CD4-positive, alpha-beta T cell treated with Interleukin-4 for 4 hours (primary cell): ENCODE results near the gene PRELP.
"Not testable (repeated sequence)": the region's sequence is repeated elsewhere in the genome, so short reads cannot be mapped to it uniquely, and the experiment has no call there.

ENCODE experiments used
- DNase-seq: peaks from one replicate; pipeline ENCODE4 v3.0.0-alpha.2; 2020

Gene PRELP

DNA sequence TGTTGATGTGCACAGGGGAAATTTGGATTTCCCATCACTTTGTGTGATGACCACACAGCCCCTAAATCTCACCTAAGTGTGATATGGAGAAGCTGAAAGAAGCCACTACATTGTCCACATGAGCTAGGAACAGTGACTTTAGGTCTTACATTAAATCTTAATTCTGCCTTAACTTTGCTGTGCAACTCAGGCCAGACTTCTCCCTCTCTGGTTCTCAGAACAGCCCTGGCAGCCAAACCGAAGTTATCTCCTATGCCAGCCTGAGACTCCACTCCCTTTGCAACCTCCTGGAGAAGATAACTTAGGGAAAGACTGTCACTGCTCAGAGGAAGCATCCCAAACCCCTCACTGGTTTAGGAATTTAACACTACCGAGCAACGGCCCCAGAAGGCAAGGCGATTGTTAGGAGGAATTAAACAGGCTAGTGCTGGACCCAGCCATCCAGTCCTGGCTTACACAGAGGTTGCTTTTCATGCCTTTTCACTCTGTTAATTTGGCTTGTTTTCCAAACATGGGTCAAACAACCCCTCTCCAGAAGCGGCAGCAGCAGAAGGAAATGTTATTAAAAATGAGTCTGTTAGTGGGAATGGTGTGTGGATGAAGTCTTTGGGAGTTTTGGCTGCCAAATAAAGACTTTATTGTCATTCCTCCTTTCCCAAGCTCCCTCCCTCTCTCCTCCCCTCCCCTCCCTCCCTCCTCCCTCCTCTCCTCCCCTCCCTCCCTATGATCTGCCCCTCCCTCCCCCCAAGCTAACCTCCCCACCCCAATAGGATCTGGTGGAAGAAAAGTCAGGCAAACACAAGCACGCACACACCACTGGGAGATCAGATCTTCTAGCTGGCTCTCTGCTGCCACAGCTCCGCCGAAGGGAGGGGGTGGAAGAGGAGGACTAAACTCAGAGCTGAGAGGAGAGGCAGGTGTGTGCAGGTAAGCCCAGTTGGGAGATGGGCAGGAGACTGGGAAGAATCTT is at the start of gene PRELP:
Gene PRELP, plus strand, starts transcription at position 795 of the 970 bp plus-strand sequence. CDS start 7,379 bp downstream, outside the sequence.
- DNase-seq, result no peak

DNA sequence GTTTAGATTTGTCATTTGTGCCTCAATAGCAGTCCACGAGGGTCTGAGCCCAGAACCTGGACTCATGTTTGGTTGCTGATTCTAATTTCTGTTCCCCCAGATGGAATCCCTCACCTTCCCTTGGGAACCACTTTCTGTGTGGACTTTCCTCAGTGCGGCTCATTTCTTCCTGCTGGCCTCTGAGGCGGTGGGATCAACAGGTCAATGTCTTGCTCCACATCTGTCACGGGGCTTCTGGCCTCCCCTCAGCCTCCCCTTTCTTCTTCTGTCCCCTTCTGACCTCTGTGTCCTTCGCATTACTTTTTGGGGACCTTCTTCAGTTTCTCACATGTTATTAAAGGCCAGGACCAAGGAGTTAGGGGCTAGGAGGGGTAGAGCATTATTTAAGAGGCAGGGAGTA is 49.2 kb upstream of the PRELP start:
- DNase-seq, result no peak

DNA sequence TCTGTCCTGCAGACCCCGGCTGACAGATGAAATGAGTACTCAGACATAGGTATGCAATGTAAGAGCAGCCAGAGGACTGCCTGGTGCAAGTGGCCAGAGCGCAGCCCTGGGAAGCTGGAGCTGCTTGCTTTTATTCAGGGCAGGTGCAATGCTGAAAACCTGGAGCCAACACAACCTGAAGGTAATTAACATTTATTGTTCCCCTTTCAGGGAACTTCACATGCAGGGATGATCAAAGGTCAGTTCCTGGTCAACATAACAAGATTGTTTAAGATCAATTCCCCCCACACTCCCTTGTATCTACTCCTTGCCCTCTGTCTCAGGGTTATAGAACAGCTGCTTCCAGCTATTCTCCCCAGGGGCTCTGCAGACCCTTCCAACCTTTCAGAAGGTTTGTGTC is 48.7 kb upstream of the PRELP start:
- no peak for DNase-seq

DNA sequence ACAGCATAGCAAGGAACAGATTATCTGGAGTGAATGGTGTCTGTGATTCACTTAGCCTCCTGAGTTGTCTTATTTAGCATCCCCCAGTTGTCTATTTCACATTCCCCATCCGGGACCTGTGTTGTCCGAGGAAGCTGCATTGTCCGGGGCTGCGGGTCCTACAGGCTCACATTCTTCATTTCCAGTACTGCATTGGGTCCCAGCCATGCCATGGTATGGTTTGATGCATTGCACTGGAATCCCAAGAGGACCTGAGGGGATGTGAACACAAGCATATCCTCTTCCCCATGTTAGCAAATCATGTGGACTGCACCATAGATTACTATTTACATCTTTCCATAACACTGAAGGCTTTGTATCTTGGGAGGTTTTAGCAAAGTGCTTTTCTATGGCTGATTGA is 48.2 kb upstream of the PRELP start:
- no peak for DNase-seq

DNA sequence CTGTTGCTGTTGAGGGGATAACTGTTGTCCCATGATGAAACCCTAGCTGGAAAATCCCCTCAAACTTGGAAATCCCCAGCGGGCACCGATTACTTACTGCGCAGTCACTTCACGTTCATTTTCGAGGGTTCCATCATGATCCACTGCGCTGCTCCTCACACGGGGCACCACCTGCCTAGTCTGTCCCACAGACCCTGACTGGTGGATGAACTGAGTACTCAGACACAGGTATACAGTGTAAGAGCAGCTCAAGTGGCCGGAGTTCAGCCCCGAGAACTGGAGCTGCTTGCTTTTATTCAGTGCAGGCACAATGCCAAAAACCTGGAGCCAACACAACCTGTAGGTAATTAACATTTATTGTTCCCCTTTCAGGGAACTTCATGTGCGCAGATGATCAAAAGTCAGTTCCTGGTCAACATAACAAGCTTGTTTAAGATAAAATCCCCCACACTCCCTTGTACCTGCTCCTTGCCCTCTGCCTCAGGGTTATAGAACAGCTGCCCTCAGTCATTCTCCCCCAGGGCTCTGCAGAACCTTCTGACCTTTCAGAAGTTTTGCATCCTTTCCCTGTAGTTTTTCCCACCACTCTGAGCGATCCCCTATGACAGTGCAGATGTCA is 46.5 kb upstream of the PRELP start:
- no peak for DNase-seq

DNA sequence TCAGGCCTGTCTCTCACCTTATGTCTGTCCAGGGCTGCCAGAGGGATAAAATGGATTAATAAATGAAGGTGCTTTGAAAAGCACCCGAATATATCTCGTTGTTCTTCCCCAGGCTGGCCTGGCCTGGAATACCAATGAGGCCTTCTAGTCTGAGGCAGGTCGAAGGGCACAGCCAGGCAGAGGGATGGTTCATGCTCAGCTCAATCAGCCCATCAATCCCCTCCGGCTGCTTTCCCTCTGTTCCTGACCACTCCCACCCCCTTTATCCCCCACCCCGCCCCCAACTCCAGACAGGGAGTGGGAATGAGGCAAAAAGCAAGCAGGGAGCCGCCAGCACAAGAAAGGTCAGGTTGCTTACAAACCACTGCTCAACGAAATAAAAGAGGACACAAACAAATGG is 40.0 kb upstream of the PRELP start:
- no peak for DNase-seq

DNA sequence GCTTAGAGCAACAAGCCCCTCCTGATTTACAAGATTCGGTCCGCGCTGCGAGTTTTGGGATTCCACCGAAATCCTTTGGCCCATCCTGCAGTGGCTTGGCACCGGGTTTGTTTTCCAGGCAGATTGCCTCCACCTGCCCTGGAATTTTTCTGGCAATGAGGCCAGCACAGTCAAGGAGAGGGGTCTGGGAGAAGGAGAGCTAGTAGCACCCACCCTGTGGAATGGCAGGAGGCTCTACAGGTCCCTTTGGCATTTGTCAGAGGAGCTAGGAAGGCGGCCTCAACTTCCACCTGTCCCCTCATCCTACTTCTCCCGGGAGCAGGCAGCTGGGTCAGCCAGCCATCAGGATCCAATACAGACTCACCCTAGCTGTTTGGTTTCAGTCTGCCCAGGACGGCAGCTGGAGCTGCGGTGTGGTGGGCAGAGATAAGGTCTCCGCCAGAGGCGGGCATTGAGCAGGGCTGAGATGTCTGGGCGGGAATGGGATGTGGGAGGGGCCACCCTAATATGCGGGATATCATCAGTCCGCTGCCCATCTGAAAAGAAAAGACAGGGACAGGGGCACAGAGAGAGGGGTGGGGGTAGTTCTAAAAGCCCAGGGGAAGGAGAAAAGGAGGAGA is 37.8 kb upstream of the PRELP start:
- no peak for DNase-seq

DNA sequence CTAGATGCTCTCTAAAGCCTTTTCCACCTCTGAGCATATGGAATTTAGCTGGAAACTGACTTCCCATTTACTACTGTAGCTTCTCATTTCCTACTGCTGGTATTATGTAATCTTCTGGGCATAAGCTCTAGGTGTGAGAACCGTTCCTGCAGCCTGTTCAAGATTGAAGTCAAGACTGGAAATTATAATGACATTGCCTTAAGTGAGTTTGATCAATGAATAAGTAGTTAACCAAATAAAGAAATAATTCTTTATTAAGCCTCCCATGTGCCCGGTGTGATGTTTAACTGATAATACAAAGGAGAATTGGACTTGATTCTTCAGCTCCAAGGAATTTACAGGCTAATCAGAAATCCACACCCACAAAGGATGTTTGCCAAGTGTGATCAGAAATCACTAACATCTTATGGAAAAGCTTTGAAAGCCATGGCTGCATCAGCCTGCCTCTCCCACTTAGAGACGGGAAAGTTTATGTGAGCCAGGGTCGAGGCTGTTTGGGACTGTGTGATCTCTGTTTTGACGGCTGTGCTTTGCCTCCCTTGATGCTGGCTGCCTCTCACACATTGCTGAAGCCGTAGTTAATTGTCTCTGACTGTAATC is 36.4 kb upstream of the PRELP start:
- DNase-seq, result no peak

DNA sequence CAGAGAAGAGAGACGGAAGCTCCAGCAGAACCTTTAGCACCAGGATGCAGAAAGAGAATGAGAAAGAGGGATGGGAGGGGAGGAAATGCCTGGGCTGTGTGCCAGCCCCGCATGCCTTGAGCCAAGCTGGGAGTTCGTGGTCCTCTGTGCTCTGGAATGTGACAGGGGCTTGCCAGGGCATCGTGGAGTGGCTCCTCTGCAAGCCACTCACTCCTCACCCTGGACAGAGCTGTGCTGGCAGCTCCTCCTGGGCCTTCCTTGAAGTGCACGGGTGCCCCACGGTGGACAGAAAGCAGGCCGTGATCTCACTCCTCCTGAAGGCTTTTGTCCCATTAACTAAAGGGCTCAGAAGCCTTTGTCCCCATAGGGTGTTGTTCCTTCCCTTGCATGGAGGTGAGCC is 34.8 kb upstream of the PRELP start:
- DNase-seq, result no peak

DNA sequence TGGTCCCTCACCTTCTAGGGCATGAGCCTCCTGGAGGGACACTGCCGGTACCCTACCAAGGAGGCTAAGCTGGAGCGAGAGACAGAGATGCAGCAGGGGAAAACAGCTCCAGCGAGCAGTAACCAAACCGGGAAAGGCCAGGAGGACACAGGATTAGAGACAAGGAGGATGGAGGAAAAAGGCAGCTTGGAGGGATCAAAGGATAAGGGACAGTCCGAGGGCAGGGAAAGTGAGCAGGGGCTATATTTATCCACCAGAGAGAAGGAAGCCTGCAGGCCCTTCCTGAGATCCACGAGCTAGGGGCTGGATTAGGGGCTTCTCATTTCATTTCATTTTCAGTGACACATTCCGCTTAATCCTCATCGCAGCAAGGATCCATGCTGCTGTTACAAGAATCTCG is 33.8 kb upstream of the PRELP start:
- no peak for DNase-seq

DNA sequence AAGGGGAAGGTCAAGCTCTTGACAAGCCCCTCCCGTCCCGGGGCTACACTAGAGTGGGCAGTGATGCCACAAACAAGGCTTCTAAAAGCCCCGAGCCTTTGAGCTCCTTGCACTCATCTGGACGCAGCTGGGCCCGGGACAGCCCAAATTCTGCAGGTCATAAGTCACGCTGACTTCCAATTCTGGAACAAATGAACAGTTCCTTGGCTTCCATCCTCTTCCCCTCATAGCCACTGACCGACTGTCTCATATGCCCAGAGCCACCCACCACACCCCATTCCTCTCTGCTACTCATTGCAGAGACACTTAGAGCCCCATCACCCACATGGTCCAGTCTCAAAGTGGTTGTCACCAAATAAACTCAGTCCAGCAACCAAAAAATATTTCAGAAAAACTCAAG is 32.8 kb upstream of the PRELP start:
- no peak for DNase-seq

DNA sequence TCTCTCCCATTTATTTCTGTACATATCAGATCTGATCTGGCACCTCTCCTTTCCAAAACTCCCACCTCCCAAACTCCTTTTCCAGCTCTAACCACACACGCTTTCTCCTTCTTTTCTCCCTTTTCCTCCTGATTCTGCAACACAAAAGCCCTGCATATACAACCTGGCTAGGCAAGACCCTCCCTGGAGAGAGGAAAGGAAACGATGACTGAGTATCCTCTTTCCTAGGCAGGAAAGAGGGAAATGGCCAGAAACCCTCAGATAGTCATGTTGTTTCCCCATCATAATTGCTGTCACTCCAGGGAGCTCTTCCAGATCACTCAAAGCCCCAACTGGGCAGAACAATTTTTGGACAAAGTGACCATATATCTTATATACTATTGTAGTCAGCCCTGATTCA is 32.3 kb upstream of the PRELP start:
- no peak for DNase-seq

DNA sequence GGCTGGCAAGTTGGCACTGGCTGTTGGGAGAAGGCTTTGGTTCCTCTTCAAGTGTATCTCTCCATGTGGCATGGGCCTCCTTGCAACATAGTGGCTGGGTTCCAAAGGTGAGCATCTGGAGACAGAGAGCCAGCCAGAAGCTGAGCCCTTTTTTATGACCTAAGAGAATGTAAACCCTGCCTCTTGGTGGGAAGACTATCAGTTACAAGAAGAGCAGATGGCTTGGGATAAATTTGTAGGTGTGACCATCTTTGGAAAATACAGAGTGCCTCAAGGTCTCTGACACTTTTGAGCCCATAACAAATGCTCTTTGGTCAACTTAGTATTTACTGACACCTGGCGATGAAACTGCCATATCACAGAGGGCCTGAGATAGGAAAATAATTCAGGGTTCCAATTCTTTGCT is 31.4 kb upstream of the PRELP start:
- no peak for DNase-seq

DNA sequence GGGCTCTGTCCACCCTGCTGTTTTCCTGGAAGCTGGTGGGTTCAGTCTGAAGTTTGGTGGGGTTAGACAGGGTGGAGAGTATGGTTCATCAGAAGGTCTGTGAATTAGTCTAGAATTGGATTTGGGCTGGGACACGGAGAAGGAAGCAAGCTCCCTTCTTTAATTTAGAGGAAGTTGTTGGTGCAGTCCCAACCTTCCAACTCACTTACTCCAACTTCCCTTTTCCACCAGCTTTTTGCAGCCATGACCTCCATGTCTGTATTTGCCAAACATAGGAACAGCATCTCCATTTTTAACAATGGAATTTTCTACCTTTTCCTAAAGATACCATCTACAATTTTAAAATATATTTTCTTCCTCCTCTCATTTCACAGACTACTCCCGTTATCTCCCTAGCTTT is 28.5 kb upstream of the PRELP start:
- no peak for DNase-seq

DNA sequence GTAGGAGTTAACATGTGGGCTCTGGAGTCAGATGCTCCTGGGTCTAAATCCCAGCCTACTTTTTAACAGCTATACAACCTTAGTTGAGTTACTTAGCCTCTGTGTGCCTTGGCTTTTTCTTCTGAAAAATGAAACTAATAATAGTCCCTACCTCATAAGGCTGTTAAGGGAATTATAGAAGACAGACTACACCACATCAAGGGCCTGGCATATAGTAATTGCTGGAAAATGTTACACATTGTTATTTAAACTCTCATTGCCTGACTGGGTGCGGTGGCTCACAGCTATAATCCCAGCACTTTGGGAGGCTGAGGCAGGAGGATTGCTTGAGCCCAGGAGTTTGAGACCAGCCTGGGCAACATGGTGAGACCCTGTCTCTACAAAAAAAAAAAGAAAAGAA is 28.0 kb upstream of the PRELP start:
- DNase-seq, result not testable (repeated sequence)

DNA sequence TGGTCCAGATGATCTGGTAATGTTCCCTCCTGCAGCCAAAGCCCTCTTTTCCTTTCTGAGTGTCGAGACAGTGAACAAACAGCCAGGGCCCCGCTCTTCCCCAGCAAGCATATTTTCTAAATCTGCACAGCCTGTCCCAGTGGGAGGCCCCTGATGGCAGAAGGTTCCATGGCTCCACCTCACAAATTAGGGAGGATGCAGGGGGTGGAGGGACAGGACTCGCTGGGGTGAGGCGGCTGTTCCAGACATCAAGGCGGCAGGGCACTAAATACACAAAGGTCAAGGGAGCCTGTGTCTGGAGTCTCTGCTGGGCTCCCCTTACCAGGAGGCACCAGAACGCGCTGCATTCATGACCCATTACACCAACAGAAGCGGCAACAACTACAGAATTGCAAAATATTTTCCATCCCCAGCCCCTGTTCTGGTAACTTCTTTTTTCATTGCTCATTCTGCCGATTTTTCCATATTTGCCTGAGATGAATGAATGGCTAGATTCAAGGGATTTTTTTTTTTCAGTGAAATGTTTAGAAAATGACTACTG is 27.0 kb upstream of the PRELP start:
- no peak for DNase-seq

DNA sequence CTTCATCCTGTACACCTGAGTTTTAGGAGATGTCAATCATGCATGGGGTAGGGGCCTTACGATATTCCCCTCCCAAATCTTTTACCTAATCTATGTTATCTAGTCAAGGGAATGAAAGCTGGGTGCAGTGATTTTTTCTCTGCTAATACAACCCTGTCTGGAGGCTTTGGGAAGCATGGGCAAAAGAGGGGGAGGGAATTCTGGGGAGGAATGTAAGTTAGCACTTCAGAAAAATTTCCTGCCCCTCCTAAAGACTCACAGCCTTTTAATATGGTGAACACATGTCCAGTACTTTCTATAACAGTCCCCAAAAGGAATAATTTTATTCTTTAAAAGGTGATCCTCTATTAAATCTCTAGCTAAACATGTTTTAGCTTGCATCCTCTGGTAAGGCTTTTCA is 25.6 kb upstream of the PRELP start:
- DNase-seq, result no peak

DNA sequence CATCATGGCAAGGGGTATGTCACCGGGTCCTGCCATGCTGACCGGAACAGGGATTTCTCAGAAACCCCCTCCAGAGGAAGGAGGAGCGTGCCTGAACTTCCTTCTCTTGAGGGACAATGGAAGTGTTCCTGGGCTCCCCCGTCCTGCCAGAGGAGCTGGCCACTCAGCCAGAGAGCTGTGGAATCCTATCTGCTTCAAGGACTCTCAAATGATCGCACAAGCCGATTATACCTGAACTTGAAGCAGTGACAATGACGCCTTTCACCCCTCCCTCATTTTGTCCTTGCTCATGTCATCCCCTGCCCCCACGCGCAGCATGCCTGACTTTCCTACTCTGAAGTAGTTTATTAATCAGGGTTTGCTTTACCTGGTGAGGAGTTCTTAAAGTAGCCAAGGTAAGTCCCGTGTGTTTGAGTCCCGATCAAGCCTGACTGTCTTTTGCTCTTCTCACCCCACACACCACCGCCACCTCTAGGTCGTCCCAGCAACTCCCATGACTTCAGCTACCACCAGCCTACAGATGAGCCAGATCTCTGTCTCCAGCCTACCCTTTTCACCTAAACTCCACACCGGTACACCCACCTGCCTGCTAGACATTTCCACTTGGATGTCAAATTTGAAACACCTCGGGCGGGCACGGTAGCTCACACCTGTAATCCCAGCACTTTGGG is 25.0 kb upstream of the PRELP start:
- no peak for DNase-seq

DNA sequence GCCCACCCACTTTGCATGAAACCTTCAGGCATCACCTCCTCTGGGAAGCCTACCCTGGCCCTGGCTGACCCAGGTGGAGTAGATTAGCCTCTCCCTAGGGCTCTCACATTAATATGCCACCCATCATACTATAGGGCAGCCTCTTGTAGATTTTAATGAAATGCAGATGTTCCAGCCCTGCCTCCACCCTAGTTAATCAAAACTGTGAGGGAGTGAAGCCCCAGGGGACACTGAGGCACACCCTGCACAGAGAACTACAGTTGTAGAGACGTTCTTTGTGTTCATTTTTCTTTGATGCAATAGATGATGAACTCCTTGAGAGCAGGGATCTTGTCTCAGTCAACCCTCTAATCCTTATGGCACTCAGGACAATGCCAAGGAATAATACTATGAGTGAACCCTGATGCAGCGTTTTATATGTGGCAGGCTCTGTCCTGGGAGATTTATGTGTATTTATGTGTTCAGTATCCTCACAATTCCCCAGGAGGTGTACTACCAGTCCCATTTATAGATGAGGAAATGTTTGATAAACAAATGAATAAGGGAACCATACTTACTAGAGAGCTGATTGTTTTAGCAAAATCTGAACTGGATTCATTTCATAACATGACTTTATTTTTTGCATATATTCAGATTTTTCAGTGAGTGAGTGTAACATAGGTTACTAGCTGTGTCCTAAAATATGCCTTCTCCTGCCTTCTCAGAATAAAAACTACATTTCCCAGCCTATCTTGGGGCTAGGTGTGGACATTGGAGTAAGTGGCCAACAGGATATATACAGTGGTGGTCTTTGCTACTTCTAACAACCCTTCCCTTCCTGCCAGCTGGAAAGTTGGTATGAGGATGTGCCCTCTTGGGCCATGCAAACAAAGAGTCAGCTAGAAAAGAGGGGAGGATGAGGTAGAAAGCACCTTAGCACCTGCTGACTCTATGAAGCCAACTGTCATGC is 23.5 kb upstream of the PRELP start:
- DNase-seq, result no peak

DNA sequence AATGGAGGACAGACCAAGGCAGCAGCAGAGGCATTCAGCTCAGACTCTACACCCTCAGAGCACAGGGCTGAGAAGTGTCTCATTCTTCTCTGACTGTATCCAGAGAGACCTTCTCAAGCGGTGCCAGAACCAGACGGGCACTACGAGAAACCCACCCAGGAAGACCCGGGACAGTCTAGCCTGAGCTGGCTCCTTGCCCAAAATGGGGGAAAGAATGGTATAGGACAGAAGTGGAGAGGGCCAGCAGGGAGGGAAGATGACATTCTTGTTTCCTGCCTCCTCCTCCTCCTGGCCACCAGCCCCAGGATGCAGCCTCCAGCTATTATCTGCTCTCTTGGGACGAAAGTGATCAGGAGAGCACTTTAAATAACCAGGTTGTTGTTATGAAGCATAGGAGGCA is 22.6 kb upstream of the PRELP start:
- DNase-seq, result no peak

DNA sequence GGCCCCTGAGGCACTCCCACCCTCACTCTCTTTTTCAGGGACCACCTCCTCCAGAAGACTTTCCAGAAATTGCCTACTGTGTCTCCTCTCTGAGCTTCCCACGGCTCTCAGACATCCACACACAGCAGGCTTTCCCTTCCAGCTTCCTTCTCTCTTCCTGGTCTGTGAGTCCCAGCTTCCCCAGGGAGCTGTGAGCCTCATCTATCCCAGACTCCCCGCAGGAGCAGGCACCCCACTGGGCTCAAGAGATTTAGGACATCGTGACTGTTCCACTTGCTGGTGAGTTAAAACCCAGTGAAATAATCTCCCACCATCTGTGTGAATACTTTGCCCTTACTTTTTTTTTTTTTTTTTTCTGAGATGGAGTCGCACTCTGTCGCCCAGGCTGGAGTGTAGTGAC is 22.0 kb upstream of the PRELP start:
- DNase-seq, result no peak
